ENCODE results near the gene KLHDC7A.

KLHDC7A gene

DNA sequence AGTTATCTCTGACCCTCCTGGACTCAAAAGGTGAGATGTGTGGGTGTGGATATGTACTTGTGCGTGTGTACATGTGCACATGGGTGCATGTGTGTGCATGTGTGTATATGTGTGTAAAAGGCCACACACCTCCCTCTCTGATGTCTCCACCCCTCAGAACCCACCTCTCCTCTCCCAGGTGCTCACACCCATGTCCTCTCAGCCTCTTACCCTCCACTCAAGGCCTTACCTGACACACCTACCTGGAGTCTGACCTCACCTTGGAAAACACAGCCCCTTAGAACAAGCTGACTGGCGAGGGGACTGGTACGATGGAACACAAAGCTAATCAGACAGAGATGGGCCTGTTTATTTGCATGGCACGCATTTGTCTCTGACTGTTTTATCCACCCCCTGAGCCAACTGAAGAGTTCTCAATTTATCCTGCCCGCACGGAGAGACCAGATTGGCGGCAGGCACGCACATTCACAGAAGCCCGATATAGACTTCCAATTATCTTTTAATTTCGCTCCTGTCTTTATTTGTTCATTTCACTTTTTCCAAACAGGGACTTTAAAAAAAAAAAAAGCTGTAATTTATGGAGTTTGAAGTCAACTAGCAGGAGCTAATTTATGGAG, 6.1 kb upstream of the KLHDC7A start:
- TF ChIP-seq, protein P1, sequence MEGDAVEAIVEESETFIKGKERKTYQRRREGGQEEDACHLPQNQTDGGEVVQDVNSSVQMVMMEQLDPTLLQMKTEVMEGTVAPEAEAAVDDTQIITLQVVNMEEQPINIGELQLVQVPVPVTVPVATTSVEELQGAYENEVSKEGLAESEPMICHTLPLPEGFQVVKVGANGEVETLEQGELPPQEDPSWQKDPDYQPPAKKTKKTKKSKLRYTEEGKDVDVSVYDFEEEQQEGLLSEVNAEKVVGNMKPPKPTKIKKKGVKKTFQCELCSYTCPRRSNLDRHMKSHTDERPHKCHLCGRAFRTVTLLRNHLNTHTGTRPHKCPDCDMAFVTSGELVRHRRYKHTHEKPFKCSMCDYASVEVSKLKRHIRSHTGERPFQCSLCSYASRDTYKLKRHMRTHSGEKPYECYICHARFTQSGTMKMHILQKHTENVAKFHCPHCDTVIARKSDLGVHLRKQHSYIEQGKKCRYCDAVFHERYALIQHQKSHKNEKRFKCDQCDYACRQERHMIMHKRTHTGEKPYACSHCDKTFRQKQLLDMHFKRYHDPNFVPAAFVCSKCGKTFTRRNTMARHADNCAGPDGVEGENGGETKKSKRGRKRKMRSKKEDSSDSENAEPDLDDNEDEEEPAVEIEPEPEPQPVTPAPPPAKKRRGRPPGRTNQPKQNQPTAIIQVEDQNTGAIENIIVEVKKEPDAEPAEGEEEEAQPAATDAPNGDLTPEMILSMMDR (IDR thresholded peaks at IDR 0.05): no peak
- TF ChIP-seq ZFX (IDR thresholded peaks at IDR 0.05; ENCODE audit: borderline replicate concordance): no peak
- no peak overlapping the region for H3K27ac ChIP-seq

DNA sequence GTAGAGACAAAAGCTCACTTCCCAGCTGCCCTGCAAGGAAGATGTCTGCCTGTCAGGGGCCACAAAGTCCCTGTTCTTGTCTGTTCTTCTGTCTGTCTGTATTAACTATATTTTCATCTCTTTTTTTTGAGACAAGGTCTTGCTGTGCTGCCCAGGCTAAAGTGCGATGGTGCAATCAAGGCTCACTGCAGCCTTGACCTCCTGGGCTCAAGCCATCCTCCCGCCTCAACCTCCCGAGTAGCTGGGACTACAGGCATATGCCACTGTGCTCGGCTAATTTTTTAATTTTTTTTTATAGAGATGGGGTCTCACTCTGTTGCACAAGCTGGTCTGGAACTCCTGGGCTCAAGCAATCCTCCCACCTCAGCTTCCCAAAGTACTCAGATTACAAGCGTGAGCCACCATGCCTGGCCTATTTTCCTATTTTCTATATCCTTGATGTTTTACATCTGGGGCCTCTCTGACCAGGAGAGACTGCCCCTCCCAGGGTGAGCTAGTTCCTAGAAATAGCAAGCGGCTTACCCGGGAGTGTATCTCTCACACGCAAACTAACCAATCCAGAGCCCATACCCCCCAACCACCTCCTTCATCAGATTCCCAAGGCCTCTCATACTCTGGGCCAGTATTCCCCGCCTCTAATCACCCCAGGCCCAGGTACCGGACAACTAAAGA, 5.4 kb upstream of the KLHDC7A start:
- TF ChIP-seq, protein P1 (IDR thresholded peaks at IDR 0.05): no peak
- no peak for TF ChIP-seq ZFX (IDR thresholded peaks at IDR 0.05; ENCODE audit: borderline replicate concordance)
- no peak overlapping the region for H3K27ac ChIP-seq

DNA sequence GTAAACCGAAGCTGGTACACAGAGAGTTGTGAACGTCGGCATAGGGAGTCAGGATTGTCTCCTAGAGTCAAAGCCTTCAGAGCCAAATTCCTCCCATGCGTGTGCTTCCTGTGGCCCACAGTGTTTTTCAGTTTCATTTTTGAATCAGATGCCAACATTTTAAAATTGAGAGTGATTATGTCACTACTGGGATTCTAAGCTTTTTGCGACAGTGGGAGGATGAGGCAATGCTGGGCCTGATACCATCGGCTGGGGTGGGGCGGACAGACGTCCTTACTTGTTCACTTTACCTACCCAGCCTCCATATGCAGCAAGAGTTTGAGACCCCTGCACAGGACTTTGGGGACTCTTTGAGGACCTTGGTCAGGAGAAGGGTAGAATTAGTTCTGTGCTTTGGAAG, 1.3 kb upstream of the KLHDC7A start:
- TF ChIP-seq, protein P1 (IDR thresholded peaks at IDR 0.05): no peak
- no peak for TF ChIP-seq ZFX (IDR thresholded peaks at IDR 0.05; ENCODE audit: borderline replicate concordance)
- H3K27ac ChIP-seq: no peak overlapping the region

DNA sequence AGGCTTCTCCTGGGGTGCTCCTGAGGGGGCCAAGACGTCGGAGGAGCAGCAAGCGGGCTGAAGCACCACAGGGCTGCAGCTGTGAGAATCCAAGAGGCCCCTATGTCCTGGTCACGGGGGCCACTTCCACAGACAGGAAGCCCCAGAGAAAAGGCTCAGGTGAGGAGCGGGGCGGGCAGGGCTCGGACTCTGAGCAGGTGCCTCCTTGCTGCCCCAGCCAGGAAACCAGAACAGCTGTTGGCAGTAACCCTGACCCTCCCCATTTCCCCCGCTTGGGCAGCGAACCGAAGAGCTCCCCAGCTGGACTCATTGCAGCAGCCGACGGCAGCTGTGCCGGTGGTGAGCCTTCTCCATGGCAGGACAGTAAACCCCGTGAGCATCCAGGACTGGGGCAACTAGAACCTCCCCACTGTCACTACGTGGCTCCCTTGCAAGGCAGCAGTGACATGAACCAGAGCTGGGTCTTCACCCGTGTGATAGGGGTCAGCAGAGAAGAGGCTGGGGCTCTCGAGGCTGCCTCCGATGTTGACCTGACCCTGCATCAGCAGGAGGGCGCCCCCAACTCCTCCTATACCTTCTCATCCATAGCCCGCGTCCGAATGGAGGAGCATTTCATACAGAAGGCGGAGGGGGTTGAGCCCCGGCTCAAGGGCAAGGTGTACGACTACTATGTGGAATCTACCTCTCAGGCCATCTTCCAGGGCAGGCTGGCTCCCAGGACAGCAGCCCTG, 625 bp downstream of the KLHDC7A start:
- H3K27ac ChIP-seq: peak overlapping the region; percentile 32; the same call in 1 of the 2 replicates

DNA sequence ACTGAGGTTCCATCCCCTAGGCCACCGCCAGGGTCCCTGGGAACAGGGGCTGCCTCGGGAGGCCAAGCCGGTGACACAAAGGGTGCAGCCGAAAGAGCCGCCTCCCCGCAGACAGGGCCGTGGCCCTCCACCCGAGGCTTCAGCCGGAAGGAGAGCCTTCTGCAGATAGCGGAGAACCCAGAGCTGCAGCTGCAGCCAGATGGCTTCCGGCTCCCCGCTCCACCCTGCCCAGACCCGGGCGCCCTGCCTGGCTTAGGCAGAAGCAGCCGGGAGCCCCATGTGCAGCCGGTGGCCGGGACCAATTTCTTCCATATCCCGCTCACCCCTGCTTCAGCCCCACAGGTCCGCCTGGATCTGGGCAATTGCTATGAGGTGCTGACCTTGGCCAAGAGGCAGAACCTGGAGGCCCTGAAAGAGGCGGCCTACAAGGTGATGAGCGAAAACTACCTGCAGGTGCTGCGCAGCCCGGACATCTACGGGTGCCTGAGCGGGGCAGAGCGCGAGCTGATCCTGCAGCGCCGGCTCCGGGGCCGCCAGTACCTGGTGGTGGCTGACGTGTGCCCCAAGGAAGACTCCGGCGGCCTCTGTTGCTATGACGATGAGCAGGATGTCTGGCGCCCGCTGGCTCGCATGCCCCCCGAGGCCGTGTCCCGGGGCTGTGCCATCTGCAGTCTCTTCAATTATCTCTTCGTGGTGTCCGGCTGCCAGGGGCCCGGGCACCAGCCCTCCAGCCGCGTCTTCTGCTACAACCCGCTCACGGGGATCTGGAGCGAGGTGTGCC, 1.4 kb downstream of the KLHDC7A start:
- H3K27ac ChIP-seq: no peak overlapping the region
- TF ChIP-seq ZFX (IDR thresholded peaks at IDR 0.05; ENCODE audit: borderline replicate concordance): no peak
- TF ChIP-seq, protein P1 (IDR thresholded peaks at IDR 0.05): no peak

More for the DNA sequence above, 625 bp downstream of the KLHDC7A start:
- TF ChIP-seq, protein P1 (IDR thresholded peaks at IDR 0.05): no peak
- no peak for TF ChIP-seq ZFX (IDR thresholded peaks at IDR 0.05; ENCODE audit: borderline replicate concordance)

DNA sequence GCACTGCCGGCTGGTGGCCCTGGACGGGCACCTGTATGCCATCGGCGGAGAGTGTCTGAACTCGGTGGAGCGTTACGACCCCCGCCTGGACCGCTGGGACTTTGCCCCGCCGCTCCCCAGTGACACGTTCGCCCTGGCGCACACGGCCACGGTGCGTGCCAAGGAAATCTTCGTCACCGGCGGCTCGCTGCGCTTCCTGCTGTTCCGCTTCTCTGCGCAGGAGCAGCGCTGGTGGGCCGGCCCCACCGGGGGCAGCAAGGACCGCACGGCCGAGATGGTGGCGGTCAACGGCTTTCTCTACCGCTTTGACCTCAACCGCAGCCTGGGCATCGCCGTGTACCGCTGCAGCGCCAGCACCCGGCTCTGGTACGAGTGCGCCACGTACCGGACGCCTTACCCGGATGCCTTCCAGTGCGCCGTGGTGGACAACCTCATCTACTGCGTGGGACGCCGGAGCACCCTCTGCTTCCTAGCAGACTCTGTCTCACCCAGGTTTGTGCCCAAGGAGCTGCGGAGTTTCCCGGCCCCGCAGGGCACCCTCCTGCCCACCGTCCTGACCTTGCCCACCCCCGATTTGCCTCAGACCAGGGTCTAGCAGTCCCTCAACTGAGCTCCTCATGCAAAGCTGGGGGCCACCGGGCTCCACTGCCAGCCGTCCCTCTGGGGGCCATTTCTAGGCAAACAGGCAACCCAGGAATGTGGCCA, 2.1 kb downstream of the KLHDC7A start:
- TF ChIP-seq, protein P1 (IDR thresholded peaks at IDR 0.05): no peak
- no peak for TF ChIP-seq ZFX (IDR thresholded peaks at IDR 0.05; ENCODE audit: borderline replicate concordance)
- no peak overlapping the region for H3K27ac ChIP-seq

Measured in 22Rv1 (cell line).